Measurements from ENCODE around the gene CELF4.

The CELF4 gene

DNA sequence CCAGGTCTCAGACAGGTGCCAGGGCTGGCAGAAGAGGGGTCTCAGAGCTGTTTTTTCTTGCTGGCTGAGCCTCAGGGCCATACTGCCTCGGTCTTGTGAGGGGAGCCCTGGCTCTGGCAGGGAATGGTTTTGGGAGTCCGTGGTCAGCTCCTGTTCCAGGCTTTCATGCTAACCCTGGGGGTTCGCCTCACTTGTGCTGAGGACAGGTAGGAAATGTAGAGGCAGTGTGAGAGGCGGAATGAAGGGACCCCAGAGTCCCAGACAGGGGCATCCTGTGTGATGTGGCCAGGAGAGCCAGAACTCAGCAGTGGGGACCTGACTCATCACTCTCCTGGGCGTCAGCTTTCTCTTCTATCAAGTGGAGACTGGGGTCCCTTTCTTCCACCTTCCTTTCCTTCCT is 5.7 kb upstream of the CELF4 start:
- no peak for DNase-seq

DNA sequence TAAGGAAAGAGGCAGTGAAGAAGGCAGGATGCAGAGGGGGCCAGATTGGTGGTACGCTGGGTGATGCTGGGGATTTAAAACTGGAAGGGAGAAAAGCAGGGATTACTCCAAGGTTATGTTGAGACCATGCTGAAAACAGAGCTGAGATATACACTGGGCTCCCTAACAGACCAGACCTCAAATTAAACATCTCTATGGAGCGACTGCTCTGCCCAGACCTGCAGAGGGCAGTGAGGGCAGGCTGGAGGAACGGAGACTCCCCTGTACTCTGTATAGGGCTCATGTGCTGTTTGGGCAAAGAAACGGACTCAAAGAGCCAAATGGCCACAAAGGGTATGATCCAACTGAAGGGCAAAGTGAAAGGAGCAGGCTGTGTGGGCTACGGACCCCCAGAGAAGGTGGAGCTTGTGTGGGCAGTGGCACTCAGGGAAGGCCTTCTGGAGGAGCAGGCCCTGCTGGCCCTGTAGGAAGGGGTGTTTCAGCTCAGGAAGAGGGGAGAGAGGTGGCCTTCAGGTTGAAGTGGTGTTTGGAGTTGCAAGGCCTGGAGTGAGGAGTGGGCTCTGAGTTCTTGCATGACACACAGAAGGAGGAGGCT is 4.8 kb upstream of the CELF4 start:
- DNase-seq, result no peak

DNA sequence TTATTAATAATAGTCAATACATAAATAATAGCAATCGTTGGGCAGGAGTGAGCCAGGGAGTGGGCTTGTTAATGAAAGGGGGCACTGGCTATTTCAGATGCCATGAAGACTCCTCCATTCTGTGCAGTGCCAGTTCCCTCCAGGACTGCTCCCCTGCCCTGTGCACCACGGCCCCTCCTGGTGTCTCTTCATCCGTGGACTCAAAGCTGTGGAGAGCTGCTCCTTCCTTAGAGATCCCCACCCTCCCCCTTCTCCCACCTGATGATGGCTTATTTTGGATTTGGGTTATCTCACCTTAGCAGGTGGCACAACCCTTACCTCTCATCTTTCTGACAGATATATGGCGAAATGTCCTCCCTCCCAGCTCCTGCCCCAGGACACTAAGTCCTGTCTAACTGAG is 3.1 kb upstream of the CELF4 start:
- no peak for DNase-seq

DNA sequence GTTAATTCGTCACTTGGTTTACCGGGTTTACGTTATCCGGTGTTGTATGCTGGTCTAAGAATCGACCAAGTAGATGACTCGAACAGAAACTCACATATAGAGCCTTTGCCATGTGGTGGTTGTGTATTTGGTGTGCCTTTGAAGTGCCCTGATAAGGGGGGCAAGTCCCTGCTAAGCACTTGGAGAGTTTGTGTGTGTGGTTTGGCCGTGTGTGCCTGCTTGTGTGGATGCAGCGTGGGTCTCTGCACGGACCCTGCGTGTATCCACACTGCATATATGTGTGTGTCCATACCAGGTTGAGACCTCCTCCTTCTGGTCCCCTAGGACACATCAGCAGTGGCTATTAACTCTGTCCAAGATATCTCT is 2.4 kb upstream of the CELF4 start:
- no peak for DNase-seq

DNA sequence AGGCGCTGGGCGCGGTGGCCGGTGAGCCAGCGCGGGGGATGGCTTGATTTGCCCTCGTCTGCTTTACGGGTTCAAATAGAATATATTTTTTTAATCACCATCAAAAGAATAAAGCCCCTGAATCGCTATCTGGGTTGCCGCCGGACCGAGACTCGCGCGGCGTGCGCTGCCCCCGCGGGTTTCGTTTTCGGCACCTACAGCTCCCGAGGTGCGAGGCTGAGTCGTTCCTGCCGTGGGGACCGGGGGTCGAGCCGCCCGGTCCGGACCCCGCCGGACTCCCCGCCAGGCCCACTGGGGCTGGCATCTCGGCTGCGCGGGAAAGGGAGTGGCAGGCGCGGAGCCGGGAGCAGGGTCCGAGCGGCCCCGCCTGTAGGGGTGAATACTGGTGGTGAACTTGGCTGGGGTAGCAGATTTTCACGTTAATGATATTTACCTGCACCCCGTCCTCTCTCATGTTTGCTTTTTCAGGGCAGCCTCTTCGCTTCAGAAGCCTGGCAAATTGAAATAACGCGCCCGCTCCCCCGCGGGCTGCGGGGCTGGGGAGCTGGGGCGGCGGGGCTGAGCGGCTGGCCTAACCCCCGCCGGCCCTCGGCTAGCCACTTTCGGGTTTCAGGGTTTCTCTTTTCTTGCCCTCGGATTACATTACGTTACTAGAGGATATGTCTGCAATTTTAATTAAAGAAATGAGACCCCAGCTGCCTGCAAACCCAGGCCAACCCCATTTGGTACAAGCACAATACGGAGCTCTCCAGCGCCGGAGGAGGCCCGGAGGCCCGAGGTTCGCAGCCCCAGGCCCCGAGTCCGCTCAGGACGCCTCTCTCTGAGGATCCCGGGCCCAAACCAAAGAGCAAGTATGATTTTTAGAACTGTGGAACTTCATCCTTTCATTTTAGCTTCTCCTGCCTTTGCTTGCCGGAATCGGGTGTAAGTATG is 1.7 kb upstream of the CELF4 start:
- no peak for DNase-seq

DNA sequence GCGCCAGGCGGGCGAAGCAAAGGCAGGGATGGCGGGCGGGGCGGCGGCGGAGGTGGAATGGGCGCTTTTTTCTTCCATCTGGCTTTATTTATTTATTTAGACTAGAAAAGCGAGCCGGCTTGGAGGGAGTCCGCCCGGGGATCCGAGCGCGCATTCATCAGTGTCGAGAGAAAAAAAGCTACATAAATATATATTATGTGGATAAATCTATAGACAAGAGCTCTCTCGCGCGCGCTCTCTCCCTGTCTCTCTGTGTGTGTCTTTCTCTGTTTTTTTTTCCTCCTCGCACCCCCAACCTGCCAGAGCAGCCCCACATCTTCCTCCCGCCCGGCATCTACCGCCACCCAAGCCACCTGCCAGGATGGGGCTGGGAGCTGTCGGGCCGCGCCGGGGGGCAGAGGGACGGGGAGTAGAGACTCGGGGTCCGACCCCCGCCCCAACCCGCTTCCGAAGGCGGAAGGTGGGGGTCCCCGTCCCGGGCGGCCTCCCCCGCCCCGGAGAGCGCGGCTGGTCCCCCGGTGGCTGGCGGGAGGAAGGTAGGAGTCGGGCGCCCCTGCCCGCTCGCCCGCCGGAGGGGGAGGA is 972 bp upstream of the CELF4 start:
- no peak for DNase-seq

DNA sequence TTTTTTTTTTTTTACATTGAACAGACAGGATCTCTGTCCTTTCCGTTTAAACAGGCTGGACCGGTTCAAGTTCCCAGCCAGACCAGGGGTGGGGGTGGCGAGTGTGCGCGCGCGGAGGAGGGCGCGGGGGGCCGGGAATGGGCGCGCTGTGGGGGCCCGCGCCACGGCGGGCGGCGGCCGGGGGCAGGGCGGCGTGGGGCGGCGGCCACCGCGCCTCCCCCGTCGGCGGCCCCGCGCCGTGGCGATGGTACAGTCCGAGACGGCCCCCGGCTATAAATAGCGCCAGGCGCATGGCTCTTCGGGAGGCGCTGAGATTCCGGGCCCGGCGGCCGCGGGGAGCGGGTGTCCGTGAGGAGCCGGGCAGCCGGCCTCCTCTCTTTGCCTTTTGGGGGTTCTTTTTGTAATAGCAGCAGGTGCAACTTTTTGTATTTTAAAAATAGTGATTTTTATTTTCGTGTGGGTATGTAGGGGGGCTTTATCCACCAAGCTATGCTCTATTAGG is 430 bp upstream of the CELF4 start:
- no peak for DNase-seq

DNA sequence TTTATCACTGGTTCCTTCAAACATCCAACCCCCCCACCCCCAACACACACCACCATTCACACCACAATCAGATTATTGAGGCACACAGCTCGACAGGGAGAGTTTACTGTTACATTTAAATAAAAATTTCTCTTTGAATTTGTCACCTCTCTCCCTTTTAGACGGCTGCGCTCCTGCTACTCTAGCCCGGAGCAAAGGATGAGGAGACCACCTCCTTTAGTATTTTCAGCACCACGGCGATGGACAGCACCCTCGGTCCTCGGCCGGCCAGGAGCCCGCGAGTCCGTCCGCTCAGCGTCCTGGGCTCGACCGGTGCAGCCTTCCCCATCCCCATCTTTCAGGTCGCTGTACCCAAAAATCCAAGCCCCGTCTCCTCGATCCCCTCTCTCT is 892 bp downstream of the CELF4 start:
- no peak for DNase-seq

DNA sequence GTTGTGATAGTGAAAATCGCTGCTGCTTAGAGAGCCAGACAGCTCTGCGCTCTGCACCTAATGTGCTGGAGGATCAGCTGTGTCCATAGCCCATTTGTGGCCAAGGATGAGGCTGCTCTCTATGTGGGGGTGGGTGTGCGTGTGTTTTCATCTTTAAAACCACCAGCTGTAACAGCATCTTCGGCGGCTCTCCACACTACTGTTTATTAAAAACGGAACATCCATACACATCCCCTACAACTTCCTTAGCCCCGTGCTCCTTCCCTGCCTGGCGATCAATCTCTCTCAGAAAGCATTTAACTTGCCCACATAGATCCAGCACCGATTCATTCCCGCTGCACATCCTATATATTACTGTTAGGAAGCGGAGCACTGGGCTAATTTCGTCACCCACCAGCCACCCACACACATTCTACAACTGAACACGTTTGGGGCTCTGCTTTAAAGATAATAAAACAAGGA is 1.6 kb downstream of the CELF4 start:
- no peak for DNase-seq

DNA sequence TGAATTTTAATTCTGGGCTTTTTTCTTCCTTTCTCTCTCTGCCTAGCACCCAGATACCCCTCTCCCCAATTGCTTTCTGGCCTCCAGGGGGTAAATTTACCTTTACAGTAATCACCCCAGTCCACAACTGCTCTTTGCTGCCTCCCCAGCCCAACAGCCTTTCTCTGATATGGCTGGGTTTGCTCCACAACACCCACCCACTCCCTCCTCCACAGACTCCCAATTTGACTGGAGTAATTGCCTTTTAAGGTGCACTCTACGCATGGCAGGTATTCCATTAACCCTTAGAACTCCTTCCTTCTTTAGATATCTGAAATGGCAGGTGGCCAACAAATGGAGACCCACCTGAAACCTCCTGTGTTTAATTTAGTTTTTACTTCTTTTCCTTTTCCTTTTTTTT is 3.6 kb downstream of the CELF4 start:
- DNase-seq, result no peak

DNA sequence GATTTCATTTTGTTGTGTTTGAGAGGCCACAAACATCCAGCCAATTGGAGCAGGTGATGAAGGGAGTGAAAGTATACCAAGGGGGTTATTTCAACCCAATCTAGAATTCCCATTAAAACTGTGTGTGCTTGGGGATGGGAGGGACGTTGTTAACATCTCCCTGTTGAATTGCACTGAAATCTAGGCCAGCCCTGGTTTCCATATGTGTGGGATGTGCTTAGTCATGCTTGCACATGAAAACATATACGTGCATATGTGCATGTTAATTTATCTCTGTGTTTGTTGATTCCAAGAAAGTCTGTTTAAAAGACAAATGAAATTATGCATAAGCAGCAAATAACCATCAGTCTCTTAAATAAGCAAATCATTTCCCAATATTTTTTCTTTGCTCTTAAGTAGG is 5.6 kb downstream of the CELF4 start:
- DNase-seq, result no peak

DNA sequence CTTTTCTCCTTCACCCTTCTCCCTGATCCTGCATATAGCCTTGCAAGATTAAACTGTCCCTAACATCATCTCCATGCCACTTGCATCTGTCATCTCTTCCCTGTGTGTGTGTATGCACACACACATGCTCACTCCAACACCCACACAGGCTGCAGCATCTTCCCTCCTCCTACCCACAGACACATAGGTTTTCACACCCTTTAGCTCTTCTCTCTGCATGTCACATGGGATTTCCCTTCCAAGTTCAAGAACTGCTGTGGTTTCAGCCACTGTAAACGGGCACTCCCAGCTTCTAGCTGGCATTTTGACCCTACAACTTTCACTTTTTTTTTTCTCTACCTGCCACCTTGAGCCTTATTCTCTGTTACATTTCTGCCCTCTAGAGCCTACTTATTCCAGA is 6.4 kb downstream of the CELF4 start:
- no peak for DNase-seq

DNA sequence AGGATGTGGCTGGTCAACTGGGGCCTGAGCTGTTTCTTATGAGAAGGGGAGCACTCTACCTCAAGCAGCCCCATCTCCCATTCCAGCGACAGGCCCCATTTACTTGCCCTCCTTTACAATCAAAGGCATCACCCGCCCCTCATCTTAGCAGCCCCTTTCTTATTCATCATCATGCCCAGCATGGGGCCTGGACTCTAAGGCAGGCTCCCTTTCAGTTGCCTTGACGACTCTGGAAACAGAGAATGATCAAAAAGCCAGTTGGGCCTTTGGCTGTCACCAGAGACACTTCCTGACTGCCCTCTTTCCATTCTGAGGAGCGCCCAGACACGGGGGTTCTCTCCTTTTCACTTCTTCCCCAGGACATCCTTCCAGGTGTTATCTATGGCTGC is 11.2 kb downstream of the CELF4 start:
- DNase-seq, result no peak

DNA sequence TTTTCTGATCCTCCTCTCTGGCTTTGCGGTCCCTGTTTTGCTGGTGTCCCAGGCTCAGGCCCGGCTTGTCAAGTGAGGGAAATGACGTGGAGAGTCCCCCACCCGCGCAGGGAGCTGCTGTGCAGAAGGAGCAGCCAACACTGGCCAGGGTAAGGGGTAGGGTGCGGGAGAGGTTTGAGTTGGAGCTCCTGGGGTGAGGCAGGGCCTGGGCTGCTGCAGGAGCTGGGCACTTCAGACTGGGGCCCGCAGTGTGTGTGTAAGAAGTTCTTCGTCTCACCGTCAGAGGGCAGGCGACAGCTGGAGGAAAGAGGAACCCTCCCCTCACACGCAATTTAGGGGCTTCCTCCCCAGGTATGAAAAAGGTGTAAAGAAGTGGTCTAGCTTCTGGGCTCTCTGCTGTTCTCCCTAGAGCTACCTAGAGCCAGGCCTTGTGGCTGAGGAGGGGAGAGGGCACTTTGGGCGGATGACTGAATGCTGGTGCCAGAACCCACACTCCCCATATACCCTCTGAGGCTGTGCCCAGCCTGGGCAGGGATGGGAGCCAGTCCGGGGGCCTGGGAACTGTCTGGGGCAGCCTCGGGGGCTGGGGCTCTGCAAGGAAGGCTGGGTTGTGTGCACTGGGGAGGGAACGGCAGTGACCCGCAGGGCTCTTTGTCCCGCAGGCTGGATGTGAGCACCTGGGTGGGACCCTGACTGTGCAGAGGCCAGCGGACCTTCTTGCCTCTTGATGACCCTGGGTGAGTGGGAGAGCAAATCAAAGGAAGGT is 11.8 kb downstream of the CELF4 start:
- no peak for DNase-seq

DNA sequence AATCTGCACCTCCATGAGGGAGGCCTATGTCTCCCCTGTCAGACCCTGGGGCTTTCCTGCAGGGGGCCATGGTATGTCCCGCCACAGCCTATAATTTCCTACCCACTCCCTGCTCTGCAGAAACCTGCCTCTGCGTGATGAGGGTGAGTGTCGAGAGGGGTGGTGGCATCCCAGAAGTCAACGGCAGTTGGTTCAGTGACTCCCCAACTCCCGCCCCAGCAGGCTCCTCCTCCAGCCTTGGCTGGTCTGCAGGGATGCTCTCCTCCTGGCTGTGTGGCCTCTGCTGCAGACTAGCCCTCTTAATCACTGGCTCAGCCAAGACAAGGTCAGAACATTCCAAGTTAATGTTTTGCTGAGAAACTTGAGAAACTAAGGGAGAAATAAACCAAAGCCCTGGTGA is 13.3 kb downstream of the CELF4 start:
- DNase-seq, result no peak

DNA sequence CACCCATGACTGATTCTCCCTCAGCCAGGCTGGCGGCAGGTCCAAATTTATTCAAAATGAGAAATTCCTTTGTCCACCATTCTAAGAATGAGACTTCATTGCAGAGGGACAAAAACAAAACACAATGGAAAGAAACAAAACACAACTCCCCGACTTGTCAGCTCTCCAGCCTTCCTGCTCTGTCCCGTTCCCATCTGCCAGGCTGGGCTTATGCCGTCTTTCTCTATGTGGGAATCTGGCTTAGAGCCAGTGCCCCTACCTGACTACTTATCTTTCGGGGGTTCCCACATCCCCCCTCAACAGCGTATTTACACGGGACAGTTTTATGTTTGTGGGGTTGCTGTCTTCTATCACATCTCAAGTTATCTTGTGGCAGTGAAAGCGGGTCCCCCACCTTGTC is 13.8 kb downstream of the CELF4 start:
- DNase-seq, result no peak

DNA sequence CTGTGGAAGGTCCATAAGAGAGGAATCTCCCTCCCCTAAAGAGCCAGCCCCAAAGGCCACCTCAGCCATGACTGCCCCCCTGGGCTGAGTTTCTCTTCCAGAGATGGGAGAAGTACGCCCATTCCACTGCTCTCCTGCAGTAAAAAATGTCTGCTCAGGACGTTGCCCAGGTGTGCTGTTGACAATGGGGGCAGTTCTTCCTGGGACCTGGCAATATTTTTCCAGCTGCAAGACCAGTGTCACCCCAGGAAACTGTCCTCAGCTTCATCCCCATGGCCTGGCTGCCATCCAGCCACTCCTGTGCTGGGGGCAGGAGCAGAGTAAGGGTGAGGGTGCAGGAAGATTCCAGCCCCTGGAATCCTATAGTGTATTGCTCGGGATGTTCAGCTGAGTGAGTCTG is 14.3 kb downstream of the CELF4 start:
- DNase-seq, result no peak

DNA sequence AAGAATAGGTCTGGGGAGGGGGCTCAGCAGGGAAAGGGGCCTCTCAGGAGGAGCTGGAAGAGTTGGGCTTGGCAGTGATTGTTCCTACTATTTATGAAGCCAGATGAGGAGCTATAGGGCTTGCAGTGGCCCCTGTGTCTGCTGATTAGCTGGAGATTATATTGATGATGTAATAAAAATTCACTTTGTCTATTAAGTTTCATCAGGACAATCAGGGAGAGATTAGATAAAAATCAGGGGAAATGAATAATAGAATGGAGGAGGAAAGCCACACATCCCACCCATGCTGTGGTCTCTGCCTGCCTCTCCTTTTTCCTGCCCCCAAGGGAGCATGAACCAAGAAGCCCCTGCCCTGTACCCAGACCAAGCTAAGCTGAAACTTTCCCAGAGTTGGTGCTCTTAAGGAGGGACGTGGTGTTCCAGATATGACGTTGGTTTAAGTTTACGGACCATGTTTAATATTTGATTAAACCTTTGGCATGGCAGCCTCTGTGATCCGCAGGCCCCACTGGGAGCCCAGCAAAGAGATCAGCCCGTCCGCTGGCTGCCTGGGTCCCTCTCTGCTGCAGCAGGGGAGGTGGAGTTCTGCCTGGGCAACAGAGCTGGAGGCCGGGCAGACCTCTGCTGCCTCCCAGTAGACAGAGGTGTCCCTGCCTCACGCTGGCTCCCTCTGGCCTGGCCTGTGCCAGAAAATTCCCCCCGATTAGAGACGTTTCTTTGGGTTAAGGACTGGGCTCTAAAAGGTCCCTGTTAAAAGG is 15.3 kb downstream of the CELF4 start:
- DNase-seq, result no peak

DNA sequence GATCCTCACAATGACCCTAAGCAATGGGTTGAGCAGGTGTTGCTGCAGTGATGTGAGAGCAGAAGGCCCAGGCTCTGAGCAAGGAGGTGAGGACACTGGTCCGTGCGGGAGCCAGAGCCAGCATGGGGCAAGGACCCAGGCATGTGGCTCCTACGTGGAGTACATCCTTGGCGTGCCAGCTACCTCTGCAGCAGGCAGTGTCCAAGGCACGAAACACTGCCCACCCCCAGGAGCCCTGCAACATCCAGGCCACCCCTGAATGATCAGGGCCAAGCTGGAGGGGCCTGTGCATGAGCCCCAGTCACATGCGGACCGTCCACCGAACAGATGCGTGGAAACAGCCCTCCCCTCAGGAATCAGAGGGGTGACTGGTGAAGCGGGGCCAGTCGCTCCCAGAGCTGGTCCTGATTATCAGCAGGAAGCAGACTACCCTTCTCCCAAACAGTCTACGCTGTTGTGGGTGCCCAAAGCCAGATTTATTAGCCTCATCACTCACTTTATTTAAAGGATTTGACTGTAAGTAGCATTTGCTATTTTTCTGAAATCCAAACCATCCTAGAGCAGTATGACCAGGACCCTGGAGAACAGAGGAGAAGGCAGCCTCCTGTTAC is 16.8 kb downstream of the CELF4 start:
- DNase-seq, result no peak

DNA sequence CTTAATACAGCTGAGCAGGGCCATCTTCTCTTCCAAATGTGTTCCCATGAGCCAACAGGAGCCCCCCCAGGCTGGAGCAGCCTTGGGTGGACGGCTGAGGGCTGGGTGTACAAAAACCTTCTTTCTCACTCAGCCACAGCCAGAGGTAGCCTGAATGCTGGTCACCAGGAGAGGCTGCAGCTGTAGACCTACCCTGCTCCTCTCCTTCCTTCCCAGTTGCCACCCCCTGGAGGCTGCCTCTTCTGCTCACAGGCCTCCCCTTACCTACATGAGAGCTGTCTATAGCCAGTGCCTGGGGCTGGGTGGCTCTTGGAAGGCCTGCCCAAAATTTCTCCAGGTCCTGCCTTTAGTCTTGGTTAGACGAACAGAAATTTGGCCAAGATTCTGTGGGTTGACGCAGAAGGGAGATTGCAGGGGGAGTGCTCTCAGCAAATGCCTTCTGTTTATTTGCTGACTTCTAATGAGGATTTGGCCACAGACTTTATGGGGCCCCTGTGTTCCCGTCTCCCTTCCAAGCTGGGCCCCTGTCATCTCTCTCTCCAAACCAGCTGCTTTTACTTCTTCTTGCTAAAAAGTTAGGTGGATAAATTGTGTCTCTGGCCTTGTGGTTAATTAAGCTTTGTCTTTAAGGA is 18.3 kb downstream of the CELF4 start:
- DNase-seq, result no peak

DNA sequence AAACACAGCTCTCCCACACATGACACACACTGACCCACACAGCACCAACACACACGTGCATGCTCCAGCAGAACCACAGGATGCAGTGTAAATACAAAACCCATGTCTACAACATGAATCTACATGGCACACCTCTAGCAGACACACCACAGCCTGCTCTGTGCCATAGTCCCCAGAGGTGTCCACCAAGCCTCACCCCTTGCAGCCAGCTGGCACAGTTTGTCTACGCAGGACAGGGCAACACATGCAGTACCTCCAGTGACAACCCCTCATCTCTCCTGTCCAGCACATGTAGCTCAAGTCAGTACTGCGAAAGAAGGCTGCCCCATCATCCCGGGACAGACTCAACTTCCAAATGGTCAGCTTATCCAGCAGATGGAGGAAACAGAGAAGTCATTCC is 18.9 kb downstream of the CELF4 start:
- DNase-seq, result no peak

DNA sequence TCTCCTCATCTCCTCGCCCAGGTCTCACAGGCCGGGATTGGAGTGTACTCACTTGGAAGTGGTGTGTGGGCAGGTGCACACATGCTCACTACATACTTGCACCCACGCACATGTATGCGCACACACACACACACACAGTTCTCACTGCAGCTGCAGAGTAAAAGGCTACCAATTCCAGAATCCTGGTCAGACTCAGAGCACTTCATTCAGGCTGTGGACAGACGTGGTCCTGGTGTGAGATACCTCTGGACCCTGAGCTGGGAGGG is 19.4 kb downstream of the CELF4 start:
- DNase-seq, result no peak

Data from kidney glomerular epithelial cell (primary cell).